K562 (cell line): Measurements from ENCODE around the gene ORC2. TPM values are rescaled to one million over a fixed set of nuclear protein-coding genes. Genes with fewer than 3 reads are reported as not detected.
A peak's percentile ranks its signal among the peaks of the same experiment; 100 is the strongest.

ENCODE experiments used
- CBFA2T2 ChIP-seq: fragments of 450-650 bp; conservative IDR thresholded peaks from 2 replicates; pipeline ENCODE4 v1.6.1; 2017; ENCODE audit warnings: mild to moderate bottlenecking
- CEBPB ChIP-seq: fragments of 450-650 bp; IDR thresholded peaks from 2 replicates; pipeline ENCODE4 v1.6.1; 2016; ENCODE audit warnings: missing genetic modification characterization, missing compliant biosample characterization
- GABPB1 ChIP-seq: sonication (generic); formaldehyde crosslinking; IDR thresholded peaks from 2 replicates; pipeline ENCODE4 v1.8.0; 2022; ENCODE audit warnings: mild to moderate bottlenecking, missing genetic modification reagents
- HNRNPLL ChIP-seq: fragments of 200-400 bp; formaldehyde crosslinking; IDR thresholded peaks from 2 replicates; pipeline ENCODE4 v1.6.1; 2017; ENCODE audit warnings: low read length, low read depth, mild to moderate bottlenecking; ENCODE audit not compliant: poor library complexity, severe bottlenecking
- SNIP1 ChIP-seq: fragments of 450-650 bp; IDR thresholded peaks from 2 replicates; pipeline ENCODE4 v1.7.1; 2017; ENCODE audit warnings: low read depth, mild to moderate bottlenecking
- STAT5B ChIP-seq: fragments of 250-450 bp; sonication (Bioruptor Pico); IDR thresholded peaks from 2 replicates; pipeline ENCODE4 v1.8.0; 2021; ENCODE audit warnings: mild to moderate bottlenecking, inconsistent platforms
- TAF7 ChIP-seq: fragments of 450-650 bp; IDR thresholded peaks from 2 replicates; pipeline ENCODE4 v1.6.1; 2016; ENCODE audit warnings: missing genetic modification characterization, missing compliant biosample characterization
- ZEB2 ChIP-seq: fragments of 450-650 bp; IDR thresholded peaks from 2 replicates; pipeline ENCODE4 v1.6.1; 2016
- ZNF197 ChIP-seq: fragments of 200-800 bp; sonication (Bioruptor generic); IDR thresholded peaks from 2 replicates; pipeline ENCODE4 v1.6.1; 2016; ENCODE audit warnings: low read depth, missing genetic modification characterization, missing compliant biosample characterization
- ZNF3 ChIP-seq: fragments of 250-450 bp; sonication (Bioruptor Pico); IDR thresholded peaks from 2 replicates; pipeline ENCODE4 v1.5.0; 2021; ENCODE audit warnings: mild to moderate bottlenecking, moderate library complexity
- polyA plus RNA-seq, 8 experiments: library from polyadenylated mRNA; depleted of rRNA in 4 of 8; stranded (reverse) in 5 of 8; unstranded in 3 of 8; fragments of >200 nt; fragmentation: Nextera tagmentation in 2 of 8; fragmentation: Illumina TruSeq in 1 of 8; extraction: Ambion mirVana in 2 of 8; extraction: Trizol in 1 of 8; gene quantifications; 2 replicates each; pipeline versions ENCODE4 v1.2.1 to v1.2.3, GENCODE V29; 2011 to 2014; ENCODE audit warnings: inconsistent platforms in 1 of 8, missing spikeins in 1 of 8
- total RNA-seq, 7 experiments: library from RNA; depleted of rRNA in 6 of 7; stranded (reverse); fragments of >200 nt in 6 of 7; fragmentation: Illumina TruSeq in 2 of 7; extraction: Trizol in 2 of 7; gene quantifications; 2 replicates each; pipeline versions ENCODE4 v1.2.1 to v1.2.3, GENCODE V29; 2011 to 2021; ENCODE audit warnings: low replicate concordance in 1 of 7
- TF ChIP-seq, protein P1 (sequence below): sonication (generic); formaldehyde crosslinking; IDR thresholded peaks from 2 replicates; pipeline ENCODE4 v1.8.0; 2023; ENCODE audit warnings: mild to moderate bottlenecking, missing genetic modification reagents
- TF ChIP-seq, protein P2 (sequence below): fragments of 250-450 bp; sonication (Bioruptor Pico); IDR thresholded peaks from 2 replicates; pipeline ENCODE4 v1.5.0; 2022; ENCODE audit warnings: mild to moderate bottlenecking
- TF ChIP-seq, protein P3 (sequence below): fragments of 250-450 bp; sonication (Bioruptor Pico); IDR thresholded peaks from 2 replicates; pipeline ENCODE4 v1.8.0; 2021; ENCODE audit warnings: mild to moderate bottlenecking, moderate library complexity
- TF ChIP-seq, protein P4 (sequence below), 2 experiments: IDR thresholded peaks in 1 of 2; conservative IDR thresholded peaks in 1 of 2; 2 replicates each; pipeline ENCODE4 v1.6.1; 2016; ENCODE audit warnings: low read depth in 2 of 2, mild to moderate bottlenecking in 1 of 2, missing compliant biosample characterization in 1 of 2, missing genetic modification characterization in 1 of 2, moderate library complexity in 1 of 2
- TF ChIP-seq, protein P5 (sequence below): fragments of 250-450 bp; sonication (Bioruptor Pico); IDR thresholded peaks from 2 replicates; pipeline ENCODE4 v1.5.0; 2020; ENCODE audit warnings: mild to moderate bottlenecking

ORC2 gene
- total and polyA plus RNA-seq, 9 of the 15 experiments (the other 6 are each of a cell fraction or from before 2014, with no cell fraction given): 5.6 to 41.1 (median 19.0) TPM

DNA sequence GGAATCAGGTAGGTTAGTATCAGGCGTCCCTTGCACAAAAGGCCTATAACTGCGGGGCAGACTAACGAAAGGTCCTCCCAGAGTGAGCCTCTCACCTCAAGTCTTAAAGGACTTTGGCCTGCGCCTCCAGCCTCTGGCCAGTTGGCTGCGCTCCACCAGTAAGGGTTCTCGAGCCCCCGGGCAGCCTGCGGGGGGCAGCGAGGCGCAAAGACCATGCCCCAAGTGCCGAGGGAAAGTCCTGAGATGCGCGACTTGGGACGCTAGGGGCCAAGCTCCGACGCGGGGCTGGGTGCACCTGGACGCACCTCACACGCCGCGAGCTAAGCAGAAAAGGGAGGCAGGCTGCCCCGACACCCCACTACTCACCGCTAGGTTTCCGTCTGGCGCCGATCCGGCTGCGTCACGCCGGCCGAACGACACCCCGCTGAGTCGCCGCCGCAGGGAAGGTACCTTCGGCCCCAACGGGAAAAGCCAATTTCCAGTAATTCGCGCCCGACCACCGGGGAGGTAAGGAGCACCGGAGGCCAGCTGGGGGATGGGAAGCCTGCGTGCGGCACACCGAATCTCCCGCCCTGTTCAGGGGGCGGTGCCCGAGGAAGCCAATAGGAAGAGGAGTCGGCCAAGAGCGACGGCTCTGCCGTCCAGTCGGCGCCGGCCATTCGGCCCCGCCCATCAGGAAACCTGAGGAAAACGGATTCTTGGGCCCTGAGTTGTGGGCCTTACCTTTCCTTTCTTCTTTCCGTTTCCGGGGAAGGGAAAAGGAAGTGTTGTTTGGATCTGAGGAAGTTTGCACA is at the start of gene ORC2 (continued):
- TF ChIP-seq, protein P1, sequence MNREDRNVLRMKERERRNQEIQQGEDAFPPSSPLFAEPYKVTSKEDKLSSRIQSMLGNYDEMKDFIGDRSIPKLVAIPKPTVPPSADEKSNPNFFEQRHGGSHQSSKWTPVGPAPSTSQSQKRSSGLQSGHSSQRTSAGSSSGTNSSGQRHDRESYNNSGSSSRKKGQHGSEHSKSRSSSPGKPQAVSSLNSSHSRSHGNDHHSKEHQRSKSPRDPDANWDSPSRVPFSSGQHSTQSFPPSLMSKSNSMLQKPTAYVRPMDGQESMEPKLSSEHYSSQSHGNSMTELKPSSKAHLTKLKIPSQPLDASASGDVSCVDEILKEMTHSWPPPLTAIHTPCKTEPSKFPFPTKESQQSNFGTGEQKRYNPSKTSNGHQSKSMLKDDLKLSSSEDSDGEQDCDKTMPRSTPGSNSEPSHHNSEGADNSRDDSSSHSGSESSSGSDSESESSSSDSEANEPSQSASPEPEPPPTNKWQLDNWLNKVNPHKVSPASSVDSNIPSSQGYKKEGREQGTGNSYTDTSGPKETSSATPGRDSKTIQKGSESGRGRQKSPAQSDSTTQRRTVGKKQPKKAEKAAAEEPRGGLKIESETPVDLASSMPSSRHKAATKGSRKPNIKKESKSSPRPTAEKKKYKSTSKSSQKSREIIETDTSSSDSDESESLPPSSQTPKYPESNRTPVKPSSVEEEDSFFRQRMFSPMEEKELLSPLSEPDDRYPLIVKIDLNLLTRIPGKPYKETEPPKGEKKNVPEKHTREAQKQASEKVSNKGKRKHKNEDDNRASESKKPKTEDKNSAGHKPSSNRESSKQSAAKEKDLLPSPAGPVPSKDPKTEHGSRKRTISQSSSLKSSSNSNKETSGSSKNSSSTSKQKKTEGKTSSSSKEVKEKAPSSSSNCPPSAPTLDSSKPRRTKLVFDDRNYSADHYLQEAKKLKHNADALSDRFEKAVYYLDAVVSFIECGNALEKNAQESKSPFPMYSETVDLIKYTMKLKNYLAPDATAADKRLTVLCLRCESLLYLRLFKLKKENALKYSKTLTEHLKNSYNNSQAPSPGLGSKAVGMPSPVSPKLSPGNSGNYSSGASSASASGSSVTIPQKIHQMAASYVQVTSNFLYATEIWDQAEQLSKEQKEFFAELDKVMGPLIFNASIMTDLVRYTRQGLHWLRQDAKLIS: peak; percentile 83
- TF ChIP-seq CEBPB (tag) (no peak), ZNF197 (no peak), ZNF3 (CRISPR knock-in tag) (no peak), TAF7 (tag) (peak; percentile 9; the same call in 1 of the 2 replicates), GABPB1 (CRISPR knock-in tag) (peak; percentile 88), HNRNPLL (peak; percentile 28), STAT5B (no peak), CBFA2T2 (no peak), SNIP1 (no peak), ZEB2 (peak; percentile 77)
- TF ChIP-seq, protein P2, sequence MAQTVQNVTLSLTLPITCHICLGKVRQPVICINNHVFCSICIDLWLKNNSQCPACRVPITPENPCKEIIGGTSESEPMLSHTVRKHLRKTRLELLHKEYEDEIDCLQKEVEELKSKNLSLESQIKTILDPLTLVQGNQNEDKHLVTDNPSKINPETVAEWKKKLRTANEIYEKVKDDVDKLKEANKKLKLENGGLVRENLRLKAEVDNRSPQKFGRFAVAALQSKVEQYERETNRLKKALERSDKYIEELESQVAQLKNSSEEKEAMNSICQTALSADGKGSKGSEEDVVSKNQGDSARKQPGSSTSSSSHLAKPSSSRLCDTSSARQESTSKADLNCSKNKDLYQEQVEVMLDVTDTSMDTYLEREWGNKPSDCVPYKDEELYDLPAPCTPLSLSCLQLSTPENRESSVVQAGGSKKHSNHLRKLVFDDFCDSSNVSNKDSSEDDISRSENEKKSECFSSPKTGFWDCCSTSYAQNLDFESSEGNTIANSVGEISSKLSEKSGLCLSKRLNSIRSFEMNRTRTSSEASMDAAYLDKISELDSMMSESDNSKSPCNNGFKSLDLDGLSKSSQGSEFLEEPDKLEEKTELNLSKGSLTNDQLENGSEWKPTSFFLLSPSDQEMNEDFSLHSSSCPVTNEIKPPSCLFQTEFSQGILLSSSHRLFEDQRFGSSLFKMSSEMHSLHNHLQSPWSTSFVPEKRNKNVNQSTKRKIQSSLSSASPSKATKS (CRISPR knock-in tag): no peak
- TF ChIP-seq, protein P3, sequence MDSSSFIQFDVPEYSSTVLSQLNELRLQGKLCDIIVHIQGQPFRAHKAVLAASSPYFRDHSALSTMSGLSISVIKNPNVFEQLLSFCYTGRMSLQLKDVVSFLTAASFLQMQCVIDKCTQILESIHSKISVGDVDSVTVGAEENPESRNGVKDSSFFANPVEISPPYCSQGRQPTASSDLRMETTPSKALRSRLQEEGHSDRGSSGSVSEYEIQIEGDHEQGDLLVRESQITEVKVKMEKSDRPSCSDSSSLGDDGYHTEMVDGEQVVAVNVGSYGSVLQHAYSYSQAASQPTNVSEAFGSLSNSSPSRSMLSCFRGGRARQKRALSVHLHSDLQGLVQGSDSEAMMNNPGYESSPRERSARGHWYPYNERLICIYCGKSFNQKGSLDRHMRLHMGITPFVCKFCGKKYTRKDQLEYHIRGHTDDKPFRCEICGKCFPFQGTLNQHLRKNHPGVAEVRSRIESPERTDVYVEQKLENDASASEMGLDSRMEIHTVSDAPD (CRISPR knock-in tag): no peak
- TF ChIP-seq, protein P4, sequence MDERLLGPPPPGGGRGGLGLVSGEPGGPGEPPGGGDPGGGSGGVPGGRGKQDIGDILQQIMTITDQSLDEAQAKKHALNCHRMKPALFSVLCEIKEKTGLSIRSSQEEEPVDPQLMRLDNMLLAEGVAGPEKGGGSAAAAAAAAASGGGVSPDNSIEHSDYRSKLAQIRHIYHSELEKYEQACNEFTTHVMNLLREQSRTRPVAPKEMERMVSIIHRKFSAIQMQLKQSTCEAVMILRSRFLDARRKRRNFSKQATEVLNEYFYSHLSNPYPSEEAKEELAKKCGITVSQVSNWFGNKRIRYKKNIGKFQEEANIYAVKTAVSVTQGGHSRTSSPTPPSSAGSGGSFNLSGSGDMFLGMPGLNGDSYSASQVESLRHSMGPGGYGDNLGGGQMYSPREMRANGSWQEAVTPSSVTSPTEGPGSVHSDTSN (CRISPR knock-in tag; IDR thresholded peaks at IDR 0.05; ENCODE audit: low read depth): peak; percentile 90
- TF ChIP-seq, protein P4 (tag; conservative IDR thresholded peaks at IDR 0.05; ENCODE audit: low read depth): peak; percentile 98
- TF ChIP-seq, protein P5, sequence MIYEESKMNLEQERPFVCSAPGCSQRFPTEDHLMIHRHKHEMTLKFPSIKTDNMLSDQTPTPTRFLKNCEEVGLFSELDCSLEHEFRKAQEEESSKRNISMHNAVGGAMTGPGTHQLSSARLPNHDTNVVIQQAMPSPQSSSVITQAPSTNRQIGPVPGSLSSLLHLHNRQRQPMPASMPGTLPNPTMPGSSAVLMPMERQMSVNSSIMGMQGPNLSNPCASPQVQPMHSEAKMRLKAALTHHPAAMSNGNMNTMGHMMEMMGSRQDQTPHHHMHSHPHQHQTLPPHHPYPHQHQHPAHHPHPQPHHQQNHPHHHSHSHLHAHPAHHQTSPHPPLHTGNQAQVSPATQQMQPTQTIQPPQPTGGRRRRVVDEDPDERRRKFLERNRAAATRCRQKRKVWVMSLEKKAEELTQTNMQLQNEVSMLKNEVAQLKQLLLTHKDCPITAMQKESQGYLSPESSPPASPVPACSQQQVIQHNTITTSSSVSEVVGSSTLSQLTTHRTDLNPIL (CRISPR knock-in tag): no peak
